ENCODE measurements around the gene CHURC1.
"Not testable (repeated sequence)": the region's sequence is repeated elsewhere in the genome, so short reads cannot be mapped to it uniquely, and the experiment has no call there.

Gene CHURC1

DNA sequence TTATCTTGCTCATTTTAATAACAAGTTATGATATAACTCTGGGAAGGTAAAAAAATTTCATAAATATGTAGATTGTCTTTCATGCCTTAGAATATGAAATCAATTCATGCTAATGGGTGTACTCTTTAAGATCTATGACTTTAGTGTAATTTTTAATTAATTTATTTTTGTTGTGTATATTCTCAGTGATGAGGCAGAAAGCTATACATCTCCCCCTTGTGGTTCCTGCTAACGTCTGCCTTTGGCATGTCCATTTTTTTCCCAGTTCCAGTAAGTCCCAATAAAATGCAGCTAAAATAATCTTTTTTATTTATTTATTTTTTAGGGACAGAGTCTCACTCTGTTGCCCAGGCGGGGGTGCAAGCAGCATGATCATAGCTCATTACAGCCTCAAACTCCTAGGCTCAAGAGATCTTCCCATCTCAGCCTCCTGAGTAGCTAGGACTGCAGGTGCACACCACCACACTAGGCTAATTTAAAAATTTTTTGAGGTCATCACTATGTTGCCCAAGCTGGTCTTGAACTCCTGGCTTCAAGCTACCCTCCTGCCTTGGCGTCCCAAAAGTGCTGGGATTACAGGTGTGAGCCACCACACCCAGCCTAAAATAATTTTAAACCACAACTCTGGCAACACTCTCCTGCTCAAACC, 3.3 kb upstream of the CHURC1 start:
- no peak for DNase-seq

DNA sequence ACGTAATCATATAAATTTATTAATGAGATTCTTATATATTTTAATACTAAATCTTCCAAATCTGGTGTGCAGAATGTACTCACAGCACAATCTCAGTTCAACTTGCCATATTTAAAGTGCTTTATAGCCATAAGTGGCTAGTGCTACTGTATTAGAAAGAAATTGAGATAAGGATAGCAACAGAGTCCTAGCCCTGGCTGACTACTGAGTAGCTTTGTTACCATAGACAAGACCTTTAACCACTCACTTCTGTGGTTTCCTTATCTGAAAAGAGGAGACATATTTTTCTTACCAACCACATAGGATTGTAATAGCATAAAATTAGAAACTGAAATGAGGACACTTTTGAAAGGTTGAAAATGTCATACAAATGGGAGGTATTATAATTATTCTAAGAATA, 2.0 kb upstream of the CHURC1 start:
- no peak for DNase-seq

DNA sequence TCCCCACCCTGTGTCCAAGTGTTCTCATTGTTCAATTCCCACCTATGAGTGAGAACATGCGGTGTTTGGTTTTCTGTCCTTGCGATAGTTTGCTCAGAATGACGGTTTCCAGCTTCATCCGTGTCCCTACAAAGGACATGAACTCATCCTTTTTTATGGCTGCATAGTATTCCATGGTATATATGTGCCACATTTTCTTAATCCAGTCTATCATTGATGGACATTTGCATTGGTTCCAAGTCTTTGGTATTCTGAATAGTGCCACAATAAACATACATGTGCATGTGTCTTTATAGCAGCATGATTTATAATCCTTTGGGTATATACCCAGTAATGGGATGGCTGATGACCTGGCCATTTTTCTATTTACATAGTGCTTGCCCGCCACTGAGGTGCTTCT, 778 bp upstream of the CHURC1 start:
- DNase-seq: not testable (repeated sequence)

DNA sequence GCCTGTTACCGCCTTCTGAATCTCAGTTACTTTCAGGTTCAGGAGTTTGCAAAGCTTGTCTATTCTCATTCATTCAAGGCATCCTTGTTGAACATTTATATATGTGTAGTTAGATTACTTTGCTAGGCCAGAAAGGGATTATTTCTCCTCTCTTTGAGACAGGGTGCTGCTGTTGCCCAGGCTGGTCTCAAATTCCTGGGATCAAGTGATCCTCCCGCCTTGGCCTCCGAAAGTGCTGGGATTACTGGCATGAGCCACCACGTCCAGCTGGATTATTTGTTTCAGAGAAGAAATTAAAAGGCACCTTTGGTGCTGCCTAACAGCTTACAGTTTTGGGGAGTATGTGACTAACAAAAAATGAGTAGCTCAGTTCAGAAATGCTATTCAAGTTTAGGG, 772 bp downstream of the CHURC1 start:
- no peak for DNase-seq

DNA sequence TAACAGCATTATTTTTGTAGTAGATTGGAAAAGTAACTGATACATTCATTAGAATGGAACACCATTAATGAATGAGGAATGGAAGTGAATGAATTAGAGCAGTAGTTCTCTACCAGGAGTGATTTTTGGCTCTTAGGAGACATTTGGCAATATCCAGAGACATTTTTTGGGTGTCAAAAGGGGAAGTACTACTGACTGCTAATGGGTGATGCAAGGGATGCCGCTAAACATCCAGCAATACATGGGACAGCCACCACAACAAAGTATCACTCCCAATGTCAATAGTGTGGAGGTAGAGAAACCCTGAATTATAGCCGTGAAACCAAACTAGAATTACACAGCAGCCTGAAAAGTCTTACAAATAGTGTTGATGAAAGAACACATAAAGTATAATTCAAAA, 1.5 kb downstream of the CHURC1 start:
- DNase-seq: no peak

DNA sequence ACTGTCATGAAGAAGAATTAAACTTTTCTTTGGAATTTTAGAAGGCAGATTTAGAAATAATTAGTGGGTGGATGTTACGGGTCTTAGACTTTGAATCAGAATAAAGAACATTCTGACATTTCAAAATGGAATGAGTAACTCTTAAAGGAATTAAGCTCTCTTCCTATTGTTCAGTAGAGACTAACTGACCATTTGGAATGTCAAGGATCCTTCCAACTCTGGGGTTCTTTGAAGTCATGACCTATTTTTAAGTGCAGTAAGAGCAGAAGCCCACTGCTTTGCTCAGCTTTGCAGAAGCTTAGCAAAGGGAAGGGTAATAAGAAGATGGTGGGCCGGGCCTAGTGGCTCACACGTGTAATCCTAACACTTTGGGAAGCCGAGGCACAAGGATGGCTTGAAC, 4.0 kb downstream of the CHURC1 start:
- DNase-seq: no peak

DNA sequence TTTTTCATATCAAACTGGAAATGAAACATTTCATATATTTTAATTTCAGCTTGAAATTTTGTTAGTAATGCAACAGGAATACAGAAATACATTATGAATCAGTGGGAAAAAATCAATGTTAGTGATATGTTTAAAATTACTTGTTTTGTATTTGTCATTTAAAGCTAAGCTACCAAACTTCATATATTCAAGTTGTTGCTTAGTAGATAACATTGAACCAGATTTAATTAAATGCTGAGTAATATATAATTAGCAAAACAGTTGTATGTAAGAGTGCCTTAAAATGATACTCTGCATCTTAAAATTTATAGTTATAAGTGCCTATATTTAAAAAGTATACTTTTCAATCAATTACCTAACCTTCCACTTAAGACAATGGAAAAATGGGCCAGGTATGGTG, 5.0 kb downstream of the CHURC1 start:
- no peak for DNase-seq

DNA sequence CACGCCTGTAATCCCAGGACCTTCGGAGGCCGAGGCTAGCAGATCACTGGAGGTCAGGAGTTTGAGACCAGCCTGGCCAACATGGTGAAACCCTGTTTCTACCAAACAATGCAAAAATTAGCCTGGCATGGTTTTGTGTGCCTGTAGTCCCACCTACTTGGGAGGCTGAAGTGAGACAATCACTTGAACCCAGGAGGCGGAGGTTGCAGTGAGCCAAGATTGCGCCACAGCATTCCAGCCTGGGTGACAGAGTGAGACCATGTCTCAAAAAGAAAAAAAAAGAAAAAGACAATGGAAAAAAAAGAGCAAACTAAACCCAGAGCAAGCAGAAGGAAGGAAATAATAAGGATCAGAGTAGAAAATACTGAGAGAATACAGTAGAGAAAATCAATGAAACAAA, 5.4 kb downstream of the CHURC1 start:
- no peak for DNase-seq

DNA sequence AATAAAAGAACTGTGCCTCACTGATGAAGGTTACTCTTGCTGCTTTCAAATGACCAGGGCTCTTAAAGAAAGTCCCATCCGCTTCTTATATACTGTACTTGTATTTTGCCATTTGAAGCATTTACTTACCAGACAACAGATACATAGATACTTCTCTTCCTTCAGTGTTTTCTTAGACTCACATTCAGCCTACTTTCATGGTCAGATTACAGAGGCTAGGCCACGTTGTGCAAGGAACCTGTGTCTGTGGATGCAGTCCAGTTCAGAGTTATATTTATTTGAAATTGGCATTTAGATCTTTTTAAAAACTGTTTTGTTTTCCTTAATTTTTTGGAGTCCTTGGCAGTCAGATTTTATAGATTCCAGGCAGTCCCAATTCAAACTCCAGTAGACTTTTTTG, 6.2 kb downstream of the CHURC1 start:
- DNase-seq: no peak

DNA sequence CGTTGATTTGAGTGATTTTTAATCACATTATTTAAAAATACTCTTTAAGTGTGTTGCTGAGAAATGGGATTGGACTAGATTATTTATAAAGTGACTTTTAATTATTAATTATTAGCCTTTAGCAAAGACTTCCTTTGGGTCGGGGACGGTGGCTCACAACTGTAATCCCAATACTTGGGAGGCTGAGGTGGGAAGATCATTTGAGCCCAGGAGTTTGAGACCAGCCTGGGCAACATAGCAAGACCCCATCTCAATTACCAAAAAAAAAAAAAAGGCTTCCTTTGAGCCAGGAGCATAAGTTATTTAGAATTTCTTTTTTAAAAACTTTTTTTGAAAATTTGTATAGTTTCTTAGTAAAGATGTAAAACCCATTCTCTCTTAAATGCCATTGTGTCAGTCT, 8.8 kb downstream of the CHURC1 start:
- no peak for DNase-seq

DNA sequence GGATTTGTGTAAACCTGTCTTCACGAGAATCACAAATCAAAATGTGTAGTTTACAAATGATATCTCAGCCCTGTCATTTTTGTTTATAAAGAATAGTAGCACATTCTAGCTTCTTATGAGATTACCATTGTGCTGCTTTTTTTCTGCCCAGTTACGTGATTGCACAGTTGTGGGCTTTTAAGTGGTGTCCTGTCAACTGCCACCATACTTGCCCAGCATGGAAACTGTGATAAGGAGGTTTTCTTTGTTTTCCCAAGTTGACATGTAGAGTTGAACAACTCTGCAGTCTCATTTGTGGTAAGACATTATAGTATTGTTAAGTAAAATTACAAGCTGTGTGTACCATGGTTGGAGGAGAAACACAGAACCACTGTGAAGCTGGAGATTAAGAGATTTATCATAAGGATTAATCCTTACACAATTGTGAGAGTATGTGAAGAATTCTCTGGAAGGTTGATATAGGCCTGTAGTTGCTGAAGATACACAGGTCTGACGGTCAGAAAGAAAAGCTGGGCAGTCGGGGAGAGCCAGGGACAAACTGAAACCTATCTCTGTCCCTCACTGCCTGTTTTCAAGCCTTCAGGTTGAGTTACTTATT, 12.2 kb downstream of the CHURC1 start:
- no peak for DNase-seq

DNA sequence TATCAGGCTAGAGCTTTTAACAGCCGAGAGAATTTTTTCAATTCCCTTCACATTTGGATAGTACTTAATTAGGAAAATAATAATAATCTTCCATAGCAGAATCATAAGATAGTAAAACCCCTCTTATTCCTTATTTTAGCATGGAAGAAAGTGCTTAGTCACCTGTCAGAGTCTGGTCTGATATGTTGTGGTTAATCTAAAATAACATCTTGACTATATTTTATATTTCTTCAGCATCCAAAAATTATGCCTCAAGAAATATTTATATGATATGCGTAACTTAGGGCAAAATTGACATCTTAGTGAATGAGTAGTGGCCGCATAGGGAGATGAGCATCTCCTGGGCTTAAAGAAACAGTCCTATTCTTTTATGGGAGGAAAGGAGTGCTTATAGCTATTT, 12.8 kb downstream of the CHURC1 start:
- DNase-seq: no peak

DNA sequence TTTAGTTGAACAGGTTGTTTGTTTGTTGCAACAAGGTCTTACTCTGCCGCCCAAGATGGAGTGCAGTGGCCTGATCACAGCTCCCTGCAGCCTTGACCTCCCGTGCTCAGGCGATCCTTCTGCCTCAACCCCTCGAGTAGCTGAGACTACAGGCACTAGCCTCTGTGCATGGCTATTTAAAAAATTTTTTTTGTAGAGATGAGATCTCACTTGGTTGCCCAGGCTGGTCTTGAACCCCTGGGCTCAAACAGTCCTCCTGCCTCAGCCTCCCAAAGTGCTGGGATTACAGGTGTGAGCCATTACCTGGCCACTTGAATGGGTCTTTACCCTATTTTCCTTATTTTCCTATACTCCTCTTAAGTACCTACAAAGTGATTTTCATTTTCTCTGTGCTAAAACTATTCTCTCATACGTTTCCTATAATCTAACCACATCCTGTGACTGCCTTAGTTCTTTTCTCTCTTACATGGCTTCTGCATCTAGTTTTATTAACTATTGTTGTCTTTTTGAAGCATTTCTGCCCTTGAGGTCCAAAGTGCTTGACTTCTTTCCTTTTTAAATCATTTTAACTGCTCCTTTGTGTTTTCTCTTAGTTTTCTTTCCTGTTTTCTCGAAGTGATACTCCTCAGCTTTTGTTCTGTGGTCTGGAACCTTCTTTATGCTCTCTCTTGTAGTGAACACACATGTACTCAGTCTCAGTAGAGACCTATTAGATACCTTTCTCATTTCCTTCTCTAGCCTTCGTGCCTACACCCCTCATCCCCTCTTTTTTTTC, 14.2 kb downstream of the CHURC1 start:
- no peak for DNase-seq

DNA sequence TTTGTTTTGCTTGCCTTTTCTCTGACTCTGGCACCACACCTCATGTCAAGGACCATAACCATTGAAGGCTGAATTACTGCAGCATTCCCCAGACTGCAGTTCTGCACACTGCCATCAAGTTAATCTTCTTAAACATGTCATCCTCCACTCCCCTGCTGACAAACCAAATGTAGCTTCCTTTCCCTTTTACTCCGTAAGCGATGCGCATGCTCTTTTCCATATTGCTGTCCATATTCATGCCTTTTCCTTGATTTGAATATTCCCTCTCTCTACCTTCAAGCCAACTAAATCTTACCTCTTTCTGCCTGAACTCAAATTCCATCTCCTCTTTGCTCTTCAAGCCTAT, 14.7 kb downstream of the CHURC1 start:
- no peak for DNase-seq

DNA sequence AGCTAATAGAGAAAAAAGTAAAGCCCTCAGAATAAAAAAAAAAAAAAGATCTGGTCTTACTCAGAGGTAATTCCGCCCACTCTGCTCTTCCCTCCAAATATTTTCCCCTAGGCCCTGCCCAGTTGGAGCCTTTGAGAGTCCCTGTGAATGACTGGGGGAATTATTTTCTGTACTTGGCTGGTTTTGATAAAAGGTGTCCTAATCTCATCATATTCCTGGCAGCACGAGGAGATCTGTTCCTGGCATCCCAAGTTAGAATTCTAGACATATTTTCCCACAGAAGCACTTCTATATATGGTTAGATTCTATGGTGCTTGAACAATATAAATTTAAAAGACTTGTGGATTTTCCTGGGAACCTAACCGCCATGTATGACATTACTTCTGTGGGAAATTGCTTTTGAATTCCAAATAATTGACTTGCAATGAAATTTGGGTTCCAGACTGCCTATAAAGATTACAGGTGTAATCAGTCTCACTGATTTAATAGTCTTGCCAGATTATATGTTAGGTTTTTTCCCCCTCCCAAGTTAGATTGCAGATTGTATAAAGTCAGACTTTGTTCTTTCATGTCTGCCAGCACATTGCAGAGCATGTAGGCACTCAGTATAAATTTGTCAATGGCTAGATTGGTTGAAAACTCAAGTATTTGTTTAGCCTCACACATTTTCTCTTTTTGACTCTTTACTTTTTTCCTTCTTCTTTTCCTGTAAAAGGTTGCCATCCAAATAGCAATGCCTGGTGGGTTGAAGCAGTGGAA, 16.0 kb downstream of the CHURC1 start:
- no peak for DNase-seq

DNA sequence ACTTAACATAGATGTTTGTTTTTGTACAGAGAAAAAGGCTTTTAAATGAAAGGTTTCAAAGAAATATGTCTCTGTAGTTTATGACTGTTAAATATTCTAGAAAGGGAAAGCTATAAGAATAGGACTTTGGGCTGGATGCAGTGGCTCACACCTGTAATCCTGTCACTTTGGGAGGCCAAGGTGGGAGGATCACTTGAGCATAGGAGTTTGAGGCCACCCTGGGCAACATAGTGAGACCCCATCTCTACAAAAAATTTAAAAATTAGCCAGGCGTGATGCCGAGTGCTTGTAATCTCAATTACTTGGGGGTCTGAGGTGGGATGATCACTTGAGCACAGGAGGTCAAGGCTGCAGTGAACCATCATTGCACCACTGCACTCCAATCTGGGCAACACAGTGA, 16.9 kb downstream of the CHURC1 start:
- DNase-seq: no peak

DNA sequence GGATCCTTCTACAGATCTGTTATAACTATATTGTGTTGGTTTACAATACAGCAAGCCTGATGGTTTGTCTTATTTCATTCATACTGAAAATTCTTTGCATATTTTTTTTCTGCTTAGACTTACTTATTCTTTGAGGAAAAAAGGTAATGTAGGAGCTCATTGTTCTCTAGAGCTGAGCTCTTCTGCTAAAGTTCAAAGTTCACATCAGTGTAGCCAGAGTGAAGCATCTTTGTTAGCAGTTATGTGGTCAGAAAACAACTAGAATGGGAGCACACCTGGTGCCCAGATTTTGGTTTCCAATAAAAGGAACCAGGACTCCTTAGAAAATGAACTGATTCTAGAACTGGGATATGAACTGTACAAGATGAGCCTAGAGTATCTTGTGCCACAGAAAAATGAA, 18.0 kb downstream of the CHURC1 start:
- no peak for DNase-seq

DNA sequence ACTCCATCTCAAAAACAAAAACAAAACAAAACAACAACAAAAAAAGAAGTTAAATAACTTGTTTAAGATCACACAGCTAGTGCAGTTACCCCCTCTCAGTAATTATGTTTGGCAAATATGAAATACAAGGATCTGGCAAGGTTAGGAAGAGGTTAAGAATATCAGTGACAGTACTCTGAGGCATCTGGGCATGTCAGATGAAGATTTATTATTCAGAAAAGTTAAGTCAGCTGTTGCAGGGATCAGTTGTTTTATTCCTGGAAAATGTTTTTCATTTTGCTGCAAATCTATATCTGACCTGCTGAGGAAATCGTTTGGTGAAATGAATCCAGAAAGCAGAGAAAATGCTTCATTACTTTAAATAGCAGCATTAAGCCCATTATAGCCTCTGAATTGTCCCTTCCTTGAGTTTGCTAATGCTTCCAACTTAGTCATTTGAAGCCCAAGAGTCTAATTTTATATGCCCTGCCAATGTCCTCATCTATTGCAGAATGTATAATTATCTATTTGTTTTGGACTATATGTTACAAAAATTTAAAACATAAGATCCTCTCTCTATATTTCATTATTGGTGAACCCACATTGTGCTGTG, 20.2 kb downstream of the CHURC1 start:
- no peak for DNase-seq

DNA sequence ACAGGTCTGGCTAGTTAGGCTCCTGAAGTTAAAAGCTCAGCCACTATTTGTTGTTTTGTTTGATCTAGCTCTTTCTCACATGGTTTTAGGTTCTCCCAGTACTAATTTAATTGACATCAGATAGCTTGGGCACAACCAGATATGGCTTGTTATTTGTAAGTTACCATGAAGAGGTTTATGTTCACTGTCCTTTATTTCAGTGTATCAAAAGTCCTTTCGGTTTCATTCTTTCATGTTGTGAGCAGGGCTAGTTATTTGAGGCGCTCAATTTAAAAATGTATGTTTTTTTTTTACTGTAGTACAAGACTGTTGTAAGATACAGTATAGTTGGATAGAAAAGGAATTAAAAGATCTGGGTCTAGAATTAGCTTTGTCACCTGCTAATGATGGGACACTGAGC, 21.3 kb downstream of the CHURC1 start:
- DNase-seq: no peak

DNA sequence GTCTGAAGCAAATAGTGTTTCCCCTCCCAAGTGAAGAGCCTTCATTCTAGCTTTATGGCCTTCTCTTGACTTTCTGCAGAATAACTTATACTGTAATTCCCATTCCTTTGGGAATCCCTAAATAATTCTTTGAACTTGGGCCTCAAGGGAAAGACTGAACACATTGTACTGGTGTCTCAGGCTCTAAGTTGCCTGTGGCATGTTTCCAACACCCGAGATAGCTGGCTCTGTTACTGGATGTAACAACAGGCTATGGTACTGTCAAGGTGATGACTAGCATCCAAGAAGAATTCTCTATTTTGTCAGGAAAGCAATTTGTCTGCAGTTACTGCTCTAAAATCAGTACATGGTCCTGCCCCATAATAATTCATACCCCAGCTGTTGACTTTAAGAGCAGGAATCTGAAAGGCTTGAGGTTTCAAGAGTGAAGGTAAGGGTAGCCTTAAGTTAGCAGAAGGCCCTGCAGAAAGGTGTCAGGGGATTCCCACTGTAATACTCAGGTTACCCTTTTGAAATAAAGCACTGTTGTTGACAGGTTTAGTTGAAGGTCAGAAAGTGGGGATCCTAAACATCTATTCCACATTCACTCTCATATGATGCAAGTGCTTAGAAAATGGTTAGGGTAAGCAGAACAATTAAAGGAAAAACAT, 23.0 kb downstream of the CHURC1 start:
- DNase-seq: no peak

DNA sequence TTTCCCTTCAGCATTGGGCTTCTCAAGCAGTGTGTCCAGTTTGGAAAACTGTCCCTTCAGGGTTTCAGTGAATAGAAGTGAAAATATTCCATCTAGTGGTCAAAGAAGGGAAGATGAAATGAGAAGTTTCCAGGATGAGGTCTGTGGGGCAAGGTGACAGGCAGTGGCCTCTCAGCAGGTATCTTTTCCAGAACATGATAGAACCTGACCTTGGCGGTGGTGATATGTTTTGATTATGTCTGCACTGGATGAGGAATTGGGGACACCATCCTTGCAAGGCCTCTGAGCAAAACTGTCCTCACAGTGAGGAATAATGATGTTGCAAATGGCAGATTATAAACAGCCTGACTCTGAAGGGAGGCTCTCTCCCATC, 23.6 kb downstream of the CHURC1 start:
- no peak for DNase-seq

DNA sequence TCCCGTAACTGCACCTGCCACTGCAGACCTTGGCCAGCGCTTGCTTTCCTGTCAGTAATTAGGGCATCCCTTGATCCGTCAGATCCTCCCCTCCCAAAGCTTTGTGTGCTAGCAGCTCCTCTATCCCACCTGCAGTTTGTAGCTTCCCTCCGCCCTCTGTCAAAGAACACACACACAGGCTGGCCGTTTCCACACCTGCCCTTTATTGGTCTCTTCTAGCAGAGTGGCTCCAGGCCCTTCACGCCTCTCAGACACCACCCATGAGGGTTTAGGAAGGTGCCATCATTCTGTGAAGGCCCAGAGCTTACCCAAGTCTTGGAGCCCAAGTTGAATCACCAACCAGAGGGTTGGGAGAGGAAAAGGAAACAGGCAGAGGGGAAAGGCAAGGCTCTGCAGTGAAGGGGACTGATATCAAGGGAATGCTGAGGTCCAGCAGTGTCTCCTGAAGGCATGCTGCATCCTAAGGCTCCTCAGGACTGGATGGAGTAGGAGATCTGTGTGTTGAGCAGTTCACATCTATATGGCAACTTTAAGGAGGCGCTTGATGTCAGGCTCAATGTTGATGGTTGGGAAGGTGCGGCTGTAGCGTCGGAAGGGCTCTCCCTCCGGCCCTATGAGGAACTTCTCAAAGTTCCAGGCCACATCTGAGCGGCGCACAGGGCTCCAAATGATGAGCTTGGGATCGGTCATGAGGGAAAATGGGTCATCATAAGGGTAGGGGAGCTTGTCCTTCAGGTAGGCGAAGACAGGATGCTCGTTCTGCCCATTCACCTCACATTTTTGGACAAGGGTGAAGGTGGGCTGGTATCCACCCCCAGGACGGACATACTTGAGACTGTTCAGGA, 24.9 kb downstream of the CHURC1 start:
- no peak for DNase-seq

Measured in left hindlimb (tissue), 1 donor.